Activated T-cell treated with anti-CD3 and anti-CD28 coated beads for 24 hours (primary cell): ENCODE data around the gene COL17A1.

ENCODE experiments used
- DNase-seq: peaks from one replicate; pipeline ENCODE4 v3.0.0-alpha.2; 2020; ENCODE audit warnings: low read depth

COL17A1 gene

GRCh38 chr10:103985726-103986125, 100.0 kb downstream of the COL17A1 start:
- DNase-seq, result no peak

DNA sequence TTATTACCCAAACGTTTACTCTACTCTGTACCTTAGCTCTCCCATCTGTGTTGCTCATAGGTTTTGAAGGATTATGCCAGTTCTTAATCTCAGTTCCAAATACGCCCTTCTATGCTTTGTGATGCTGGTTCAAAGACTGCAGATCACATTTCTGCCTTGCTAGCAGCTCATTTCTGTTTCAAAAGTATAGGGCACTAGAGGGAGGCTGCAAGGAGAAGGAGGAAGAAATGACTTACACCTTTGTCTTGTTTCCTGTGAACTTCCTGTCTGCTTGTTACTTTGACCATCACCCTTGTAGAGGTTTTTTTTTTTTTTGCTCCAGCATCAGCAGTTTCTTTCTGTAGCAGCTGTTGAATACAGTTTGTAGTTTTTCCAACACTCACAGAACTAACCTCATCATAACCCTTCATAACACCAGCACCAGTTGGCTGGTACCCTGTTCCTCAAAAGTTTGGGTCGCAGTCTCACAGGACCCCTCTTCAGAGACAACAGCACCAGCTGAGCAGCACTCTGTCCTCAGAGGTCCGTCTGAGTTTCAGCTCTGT, 102.2 kb downstream of the COL17A1 start:
- no peak for DNase-seq

GRCh38 chr10:103982639-103983038, 103.0 kb downstream of the COL17A1 start:
- no peak for DNase-seq
